GM18507 (cell line): Measurements from ENCODE around the gene ACYP2.
"Not testable (repeated sequence)": the region's sequence is repeated elsewhere in the genome, so short reads cannot be mapped to it uniquely, and the experiment has no call there.

Experiments used
- DNase-seq: peaks from one replicate; pipeline ENCODE4 v3.0.0; 2011; ENCODE audit warnings: low read depth; ENCODE audit not compliant: insufficient read length; ENCODE audit errors: extremely low spot score
- FAIRE-seq: peaks from 2 replicates; lab custom pipeline; 2011; peaks lifted over from hg19 to GRCh38; lab: Jason Lieb, UNC

ACYP2 gene

DNA sequence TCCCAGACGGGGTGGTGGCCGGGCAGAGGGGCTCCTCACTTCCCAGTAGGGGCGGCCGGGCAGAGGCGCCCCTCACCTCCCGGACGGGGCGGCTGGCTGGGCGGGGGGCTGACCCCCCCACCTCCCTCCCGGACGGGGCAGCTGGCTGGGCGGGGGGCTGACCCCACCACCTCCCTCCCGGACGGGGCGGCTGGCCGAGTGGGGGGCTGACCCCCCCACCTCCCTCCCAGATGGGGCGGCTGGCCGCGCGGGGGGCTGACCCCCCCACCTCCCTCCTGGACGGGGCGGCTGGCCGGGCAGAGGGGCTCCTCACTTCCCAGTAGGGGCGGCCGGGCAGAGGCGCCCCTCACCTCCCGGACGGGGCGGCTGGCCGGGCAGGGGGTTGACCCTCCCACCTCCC, 20.0 kb upstream of the ACYP2 start:
- not testable (repeated sequence) for FAIRE-seq, DNase-seq

DNA sequence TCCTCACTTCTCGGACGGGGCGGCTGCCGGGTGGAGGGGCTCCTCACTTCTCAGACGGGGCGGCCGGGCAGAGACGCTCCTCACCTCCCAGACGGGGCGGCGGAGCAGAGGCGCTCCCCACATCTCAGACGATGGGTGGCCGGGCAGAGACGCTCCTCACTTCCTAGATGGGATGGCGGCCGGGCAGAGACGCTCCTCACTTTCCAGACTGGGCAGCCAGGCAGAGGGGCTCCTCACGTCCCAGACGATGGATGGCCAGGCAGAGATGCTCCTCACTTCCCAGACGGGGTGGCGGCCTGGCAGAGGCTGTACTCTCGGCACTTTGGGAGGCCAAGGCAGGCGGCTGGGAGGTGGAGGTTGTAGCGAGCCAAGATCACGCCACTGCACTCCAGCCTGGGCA, 19.3 kb upstream of the ACYP2 start:
- not testable (repeated sequence) for DNase-seq, FAIRE-seq

DNA sequence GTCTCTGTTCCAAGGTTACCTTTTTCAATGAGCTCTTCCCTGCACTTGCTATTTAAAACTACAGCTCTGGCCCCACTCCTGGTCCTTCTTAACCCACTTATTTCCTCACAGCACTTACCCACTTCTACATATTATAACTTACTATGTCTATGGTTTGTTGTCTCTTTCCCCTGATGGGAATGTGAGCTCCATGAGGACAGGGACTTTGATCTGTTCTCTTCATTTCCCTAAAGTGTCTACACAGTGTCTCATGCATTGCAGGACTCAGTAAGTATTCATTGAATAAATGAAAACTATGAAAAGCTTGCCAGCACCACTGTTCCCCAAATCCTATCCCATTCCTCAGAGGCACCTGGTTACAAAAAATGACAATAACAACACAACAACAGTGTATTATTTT, 18.3 kb upstream of the ACYP2 start:
- FAIRE-seq = no peak
- DNase-seq = no peak

DNA sequence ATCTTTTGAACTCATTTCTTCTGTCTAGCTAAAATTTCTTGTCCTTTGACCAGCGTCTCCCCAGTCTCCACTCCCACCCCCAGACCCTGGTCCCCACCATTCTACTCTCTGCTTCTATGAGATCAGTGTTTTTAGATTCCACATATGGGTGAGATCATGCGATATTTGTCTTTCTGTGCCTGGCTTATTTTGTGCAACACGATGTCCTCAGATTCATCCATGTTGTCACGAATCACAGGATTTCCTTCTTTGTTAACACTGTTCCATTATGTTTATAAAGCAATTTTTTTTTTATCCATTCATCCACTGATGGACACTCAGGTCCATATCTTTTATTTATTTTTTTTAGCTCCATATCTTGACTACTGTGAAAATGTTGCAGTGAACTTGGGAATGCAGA, 16.0 kb upstream of the ACYP2 start:
- FAIRE-seq (no peak), DNase-seq (no peak)

DNA sequence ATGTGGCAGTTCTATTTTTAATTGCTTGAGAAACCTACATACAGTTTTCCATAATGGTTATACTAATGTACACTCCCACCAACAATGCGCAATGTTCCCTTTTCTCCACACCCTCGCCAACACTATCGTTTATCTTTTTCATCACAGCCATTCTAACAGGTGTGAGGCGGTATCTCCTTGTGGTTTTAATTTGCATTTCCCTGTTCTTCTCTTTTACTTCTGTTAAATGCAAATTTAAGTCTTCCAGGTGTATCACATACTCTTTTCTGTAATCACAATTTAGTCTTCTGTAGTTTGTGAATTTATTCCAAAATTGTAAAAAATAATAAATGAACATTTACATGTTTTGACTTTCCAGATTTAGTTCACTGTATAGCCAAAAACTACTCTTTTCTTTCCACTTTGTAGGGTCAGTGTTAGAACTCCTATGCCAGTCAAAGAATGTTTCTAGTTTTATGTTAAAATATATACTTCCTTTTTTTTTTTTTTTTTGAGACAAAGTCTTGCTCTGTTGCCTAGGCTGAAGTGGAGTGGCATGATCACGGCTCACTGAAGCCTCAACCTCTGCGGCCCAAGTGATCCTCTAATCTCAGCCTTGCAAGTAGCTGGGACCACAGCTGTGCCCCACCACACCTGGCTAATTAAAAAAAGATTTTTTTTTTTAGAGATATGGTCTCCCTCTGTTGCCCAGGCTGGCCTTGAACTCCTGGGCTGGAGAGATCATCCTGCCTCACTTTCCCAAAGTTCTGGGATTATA, 15.4 kb upstream of the ACYP2 start:
- DNase-seq (no peak), FAIRE-seq (peak; percentile 80)

DNA sequence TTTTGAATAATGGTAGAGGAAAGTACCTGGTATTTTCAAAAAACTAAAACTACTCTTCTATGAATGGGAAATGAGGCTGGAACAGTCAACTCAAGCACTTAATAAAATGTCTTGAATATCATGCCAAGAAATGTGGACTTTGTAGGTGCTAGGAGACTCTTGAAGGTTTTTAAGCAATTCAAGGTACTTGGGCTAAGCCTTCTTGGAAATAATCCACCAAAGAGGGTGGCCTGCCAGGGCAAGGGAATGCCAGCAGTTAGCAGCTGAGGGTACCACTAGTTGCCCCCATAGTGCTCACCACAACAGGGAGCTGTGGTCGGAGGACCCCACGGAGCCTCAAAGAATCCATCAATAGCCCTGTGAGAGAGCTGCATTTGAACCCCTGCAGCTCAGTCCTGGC, 14.6 kb upstream of the ACYP2 start:
- DNase-seq = no peak
- no peak for FAIRE-seq

DNA sequence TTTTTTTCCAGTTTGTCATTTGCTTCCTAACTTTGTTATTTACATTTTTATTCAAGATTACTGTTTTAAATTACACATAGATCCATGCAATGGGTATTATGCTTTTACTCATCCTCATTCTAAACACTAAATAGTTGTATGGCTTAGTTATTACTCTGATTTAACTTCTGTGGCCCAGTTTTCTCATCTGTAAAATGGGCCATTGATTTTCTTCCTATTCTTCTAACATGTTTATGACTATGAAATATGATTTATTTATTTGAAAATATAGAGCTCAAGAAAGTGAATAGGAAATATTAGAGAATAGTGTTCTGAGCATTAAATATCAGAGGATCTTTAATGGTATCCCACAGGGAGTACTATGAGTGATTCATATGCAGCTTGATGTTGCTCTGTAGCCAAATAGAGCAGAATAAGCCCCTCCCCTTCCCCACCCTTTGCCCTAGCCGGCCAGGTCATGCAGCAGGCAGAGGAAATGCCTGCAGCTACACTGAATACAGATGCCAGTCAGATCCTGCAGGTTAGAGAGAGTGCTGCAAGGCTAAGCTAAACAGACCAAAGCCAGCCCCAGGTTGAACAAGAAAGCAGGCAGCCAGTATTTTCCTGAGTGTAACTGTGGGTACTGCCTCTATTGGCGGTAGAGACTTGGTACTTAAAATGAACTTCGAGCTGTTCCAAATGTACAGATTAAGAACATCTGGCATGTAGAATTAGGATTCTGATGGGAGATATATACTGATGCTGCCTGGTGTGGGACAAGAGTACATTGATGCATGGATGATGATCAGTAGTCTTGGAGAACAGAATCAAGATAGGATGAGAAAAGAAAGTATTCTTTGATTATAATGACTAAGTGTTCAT, 11.7 kb upstream of the ACYP2 start:
- no peak for DNase-seq
- no peak for FAIRE-seq

DNA sequence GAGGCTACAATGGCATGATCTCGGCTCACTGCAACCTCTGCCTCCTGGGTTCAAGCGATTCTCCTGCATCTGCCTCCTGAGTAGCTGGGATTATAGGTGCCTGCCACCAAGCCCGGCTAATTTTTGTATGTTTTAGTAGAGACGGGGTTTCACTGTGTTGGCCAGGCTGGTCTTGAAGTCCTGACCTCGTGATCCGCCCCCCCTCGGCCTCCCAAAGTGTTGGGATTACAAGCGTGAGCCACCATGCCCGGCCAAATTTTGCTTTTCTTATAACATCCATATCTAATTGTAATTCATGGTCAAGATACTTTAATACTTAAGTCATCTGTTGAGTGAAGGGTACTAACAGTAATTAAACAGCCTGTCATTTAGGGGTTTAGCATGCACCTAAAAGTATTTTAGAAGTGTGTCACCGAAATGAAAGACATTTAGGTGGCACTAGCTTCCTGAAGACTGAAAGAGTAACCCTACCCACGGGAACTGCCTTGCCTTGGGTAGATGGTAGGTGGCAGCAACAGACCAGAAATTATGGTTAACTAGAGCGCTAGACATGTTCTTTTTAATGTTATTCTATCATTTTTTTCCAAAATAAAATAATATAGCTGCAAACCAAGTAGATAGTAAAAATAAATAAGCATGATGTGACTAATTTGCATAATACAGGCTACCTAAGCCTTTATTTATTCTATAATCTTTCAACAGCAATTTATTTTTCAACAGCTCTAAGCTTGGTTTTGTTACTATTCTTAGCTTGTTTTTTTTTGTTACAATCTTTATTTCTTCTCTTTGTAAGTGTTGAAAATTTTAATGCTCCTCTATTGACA, 8.6 kb upstream of the ACYP2 start:
- peak; percentile 63 for FAIRE-seq

DNA sequence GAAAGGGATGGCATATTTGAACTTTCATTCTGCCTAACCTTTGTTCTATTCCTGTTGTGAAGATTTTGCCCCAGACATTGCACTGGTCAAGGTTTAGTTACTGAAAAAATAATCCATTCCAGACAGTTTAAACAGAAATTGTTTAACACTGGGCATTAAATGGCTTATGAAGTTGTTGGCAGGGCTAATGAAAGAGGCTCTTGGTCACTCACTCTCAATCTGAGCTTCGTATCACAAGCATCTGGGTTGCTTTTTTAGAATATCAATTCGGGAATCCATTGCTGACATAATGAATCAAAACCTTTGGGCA, 8.0 kb upstream of the ACYP2 start:
- no peak for DNase-seq
- no peak for FAIRE-seq

More for the DNA sequence above, 8.6 kb upstream of the ACYP2 start:
- DNase-seq = no peak

DNA sequence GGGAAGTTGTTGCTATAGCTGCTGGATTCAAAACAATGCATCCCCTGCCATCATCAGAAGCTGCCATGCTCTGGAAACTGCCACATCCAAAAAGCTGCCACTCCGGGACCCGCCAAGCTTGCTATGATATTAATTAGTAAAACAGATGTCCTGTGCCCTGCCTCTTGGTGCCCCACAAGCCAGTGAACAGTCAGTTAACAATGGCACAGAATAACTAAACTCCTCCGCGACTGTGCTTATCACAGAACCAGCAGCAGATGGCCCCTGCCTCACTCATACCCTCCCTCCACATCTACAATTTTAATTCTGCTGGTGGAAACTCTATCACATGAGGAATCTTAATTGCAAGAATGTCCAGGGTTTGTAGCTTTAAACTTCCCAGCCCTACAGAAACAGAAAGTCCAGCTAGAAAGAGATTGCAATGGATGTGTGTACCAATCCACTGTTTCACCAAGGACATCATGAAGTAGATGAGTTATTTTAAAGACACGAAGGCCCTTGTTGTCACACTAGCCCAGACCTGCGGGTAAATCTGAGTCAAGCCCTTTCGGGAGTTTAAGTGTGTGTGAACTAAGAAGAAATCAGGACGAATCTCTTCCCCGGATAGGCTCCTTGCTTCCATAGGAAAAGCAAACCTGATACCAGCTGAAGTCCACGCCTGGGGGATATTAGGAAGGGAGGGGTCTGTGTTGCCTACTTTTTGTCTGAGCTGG, 7.4 kb upstream of the ACYP2 start:
- DNase-seq (no peak), FAIRE-seq (no peak)

DNA sequence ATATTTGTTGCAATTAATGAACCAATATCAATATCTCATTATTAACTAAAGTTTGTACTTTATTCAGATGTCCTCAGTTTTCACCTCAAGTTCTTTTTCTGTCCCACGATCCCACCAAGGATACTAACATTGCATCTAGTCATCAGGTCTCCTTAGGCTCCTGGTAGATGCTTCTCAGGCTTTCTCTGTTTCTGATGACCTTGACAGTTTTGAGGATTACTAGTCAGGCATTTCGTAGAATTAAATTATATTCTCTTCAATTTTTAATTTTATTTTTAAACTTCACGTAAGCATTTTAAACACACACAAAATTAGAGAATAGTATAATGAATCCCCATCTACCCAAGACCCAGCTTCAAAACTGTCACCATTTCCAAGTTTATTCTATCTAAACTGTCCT, 5.6 kb upstream of the ACYP2 start:
- FAIRE-seq (no peak), DNase-seq (no peak)

DNA sequence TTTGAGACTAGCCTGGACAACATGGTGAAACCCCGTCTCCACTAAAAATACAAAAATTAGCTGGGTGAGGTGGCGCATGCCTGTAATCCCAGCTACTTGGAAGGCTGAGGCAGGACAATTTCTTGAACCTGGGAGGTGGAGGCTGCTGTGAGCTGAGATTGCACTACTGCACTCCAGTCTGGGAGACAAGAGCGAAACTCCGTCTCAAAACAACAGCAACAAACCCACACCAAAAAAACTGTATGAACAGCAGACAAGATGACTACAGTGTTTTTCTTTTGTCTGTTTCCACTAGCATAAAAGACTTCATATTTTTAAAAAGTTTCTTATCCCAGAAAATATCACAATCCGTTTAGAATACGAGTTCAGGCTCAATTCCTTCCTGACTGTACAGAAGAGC, 936 bp upstream of the ACYP2 start:
- not testable (repeated sequence) for DNase-seq, FAIRE-seq

DNA sequence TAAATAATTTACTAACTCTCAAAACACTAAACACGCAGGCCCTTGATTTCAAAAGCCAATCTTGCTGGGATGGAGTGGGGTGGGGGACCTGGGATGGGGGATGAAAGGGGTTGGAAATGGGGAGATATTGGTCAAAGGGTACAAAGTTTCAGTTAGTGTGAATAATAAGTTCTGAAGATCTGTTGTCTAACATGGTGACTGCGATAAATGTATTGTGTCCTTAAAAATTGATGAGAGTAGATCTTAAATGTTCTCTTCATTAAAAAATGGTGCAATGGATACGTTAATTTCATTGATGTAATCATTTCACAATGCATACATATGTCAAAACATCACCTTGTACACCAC, 505 bp upstream of the ACYP2 start:
- no peak for DNase-seq

DNA sequence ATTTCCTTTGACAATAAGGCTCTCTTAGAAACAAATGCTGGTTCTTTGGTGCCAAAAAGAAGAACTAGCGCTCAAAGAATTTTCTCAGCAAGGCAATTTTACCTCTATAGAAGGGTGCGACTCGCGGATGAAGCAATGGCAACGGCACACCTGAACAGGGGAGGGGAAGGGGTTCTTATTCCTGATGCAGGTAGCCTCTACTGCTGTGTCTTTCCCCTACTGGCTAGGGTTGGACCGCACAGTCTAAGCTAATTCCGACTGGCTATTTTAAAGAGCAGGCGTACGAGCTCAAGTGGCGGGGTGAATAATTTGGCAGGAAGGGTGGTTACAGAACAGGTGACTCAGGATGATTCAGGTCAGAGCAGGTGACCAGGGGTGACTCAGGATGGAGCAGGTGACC, 1.2 kb downstream of the ACYP2 start:
- DNase-seq, FAIRE-seq: not testable (repeated sequence)

More for the DNA sequence above, 505 bp upstream of the ACYP2 start:
- FAIRE-seq = no peak

DNA sequence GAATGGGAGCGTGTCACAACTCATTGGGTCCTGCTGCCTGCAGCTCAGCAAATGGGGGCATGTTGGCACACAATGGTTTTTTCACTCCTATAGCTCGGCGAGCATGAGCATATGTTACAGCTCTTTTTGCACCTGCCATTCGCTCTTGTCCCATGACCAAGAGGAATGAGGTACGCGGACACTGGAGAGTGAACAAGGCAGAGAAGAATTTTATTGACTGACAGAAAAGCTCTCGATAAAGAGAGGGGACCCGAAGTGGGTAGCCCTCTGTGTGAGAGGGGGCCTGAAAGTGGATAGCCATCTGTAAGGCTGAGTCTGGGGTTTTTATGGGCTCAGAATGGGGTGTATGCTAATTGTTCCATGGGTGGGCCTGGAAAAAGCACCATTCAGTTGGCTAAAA, 5.5 kb downstream of the ACYP2 start:
- FAIRE-seq = no peak
- DNase-seq = no peak

DNA sequence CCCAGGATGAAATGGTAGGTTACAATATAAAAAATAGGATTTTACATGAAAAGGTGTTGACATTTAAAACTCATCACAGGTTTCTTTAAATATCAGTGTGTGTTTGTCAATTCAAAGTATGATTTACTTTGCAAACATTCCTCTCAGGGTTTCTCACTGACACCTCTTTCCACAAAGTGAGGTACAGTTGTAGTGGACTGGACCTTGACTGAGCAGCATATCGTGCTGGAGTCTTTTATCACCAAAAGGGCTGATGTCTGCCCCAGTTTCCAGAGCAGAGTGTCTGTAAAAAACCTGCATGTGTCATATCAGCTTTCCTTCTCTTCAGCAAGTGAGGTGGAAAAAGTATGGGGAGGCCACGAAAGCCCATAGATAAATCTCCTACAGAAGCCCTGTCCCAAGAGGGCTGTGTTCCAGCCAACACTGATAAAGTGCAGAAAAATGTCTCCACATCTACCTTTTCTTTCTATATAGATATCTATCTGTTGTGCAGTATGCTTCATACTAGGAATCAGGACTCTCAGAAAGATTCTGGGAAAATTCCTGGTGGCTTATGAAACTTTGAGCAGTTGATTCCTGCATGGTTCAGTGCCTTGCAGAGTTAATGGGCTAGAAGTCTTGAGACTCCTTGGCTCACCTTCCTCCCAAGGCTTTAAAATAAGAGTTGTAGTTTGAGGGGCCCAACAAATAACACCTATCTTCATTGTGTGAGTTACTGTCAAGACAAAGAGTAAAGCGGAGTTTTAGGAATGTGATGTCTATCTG, 6.9 kb downstream of the ACYP2 start:
- DNase-seq (no peak), FAIRE-seq (no peak)

DNA sequence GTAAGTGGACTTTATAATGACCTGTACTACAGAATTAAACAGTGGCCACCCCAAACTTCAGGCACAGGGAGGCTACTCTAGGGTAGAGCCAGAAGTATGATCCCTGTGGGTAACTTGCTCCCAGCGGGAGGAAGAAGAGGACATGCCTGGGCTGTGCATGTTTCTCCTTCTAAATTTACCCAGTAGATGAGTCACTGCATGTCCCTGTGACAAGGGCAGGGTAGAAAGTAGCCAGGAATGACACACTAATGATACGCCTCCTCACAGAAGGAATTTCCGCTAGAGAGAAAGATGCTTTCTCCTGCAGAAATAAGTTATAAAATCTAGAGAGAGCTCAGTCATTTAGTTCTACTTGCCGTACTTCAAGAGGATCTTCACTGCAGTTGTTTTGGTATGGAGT, 7.5 kb downstream of the ACYP2 start:
- FAIRE-seq = no peak
- no peak for DNase-seq

DNA sequence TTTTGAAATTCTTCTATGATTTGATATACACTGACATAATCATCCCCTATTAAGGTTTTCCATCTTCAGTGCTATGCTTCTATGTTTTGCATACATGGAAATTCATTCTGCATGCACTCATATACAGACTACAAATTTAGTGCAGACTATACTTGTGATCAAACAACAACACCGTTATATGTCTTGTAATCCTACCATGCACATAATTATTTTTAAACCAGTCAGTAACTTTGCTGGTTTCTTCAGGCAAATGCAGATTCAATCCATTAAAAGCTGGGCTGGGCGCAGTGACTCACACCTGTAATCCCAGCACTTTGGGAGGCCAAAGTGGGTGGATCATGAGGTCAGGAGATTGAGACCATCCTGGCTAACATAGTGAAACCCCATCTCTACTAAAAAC, 11.8 kb downstream of the ACYP2 start:
- not testable (repeated sequence) for DNase-seq, FAIRE-seq

DNA sequence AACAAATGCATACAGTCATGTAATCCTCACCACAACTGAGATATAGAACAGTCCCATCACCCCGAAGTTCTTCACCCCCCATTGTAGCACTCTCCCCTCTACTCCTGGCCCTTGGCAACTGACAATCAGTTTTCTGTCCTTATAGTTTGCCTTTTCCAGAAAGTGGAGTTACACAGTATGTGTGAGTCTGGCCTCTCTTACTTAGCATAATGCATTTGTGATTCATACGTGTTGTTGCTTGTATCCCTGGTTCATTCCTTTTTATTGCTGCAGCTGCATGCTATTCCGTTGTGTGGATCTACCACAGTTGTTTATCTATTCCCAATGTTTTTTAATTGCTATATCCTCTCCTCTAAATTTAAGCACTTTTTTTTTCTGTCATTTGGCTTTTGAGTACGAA, 17.6 kb downstream of the ACYP2 start:
- DNase-seq (no peak), FAIRE-seq (no peak)
